GM23248 (cell line): ENCODE measurements around the gene DNAJB8. TPM values are rescaled to one million over a fixed set of nuclear protein-coding genes. Genes with fewer than 3 reads are reported as not detected.

Experiments
- DNase-seq: peaks from one replicate; pipeline ENCODE4 v3.0.0-alpha.2; 2015
- H2AFZ ChIP-seq: fragments of 200-600 bp; sonication (generic); 2 replicates; pipeline ENCODE4 v1.6.1; 2016; ENCODE audit warnings: antibody characterized with exemption
- H3F3A ChIP-seq: fragments of 200-600 bp; sonication (generic); 2 replicates; pipeline ENCODE4 v1.6.1; 2016; ENCODE audit warnings: mild to moderate bottlenecking, antibody characterized with exemption, mixed run types; ENCODE audit not compliant: insufficient read depth
- H3K27ac ChIP-seq: fragments of 200-600 bp; sonication (generic); 2 replicates; pipeline ENCODE4 v1.5.1; 2016; ENCODE audit warnings: mild to moderate bottlenecking
- H3K27me3 ChIP-seq: fragments of 200-600 bp; sonication (generic); replicated peaks from 2 replicates; pipeline ENCODE4 v1.6.1; 2016; ENCODE audit warnings: mild to moderate bottlenecking; ENCODE audit not compliant: insufficient read depth
- H3K36me3 ChIP-seq: fragments of 200-600 bp; sonication (generic); 2 replicates; pipeline ENCODE4 v1.6.1; 2016; ENCODE audit warnings: low read depth, mild to moderate bottlenecking
- H3K4me1 ChIP-seq: fragments of 200-600 bp; sonication (generic); 2 replicates; pipeline ENCODE4 v1.6.1; 2016; ENCODE audit warnings: mild to moderate bottlenecking; ENCODE audit not compliant: insufficient read depth
- H3K4me2 ChIP-seq: fragments of 200-600 bp; sonication (generic); one replicate; pipeline ENCODE4 v1.6.1; 2016; ENCODE audit warnings: mild to moderate bottlenecking; ENCODE audit not compliant: unreplicated experiment
- H3K4me3 ChIP-seq: fragments of 200-600 bp; sonication (generic); 2 replicates; pipeline ENCODE4 v1.5.1; 2016; ENCODE audit warnings: mild to moderate bottlenecking
- H3K79me2 ChIP-seq: fragments of 200-600 bp; sonication (generic); 2 replicates; pipeline ENCODE4 v1.6.1; 2016; ENCODE audit warnings: mild to moderate bottlenecking; ENCODE audit not compliant: insufficient read depth
- H3K9ac ChIP-seq: fragments of 200-600 bp; sonication (generic); 2 replicates; pipeline ENCODE4 v1.6.1; 2016; ENCODE audit warnings: mild to moderate bottlenecking
- H3K9me2 ChIP-seq: fragments of 200-600 bp; sonication (generic); 2 replicates; pipeline ENCODE4 v1.6.1; 2016; ENCODE audit warnings: mixed run types, mild to moderate bottlenecking, moderate library complexity; ENCODE audit not compliant: insufficient read depth
- H3K9me3 ChIP-seq: fragments of 200-600 bp; sonication (generic); one replicate; pipeline ENCODE4 v1.6.1; 2017; ENCODE audit warnings: low read depth
- H4K20me1 ChIP-seq: fragments of 200-600 bp; sonication (generic); 2 replicates; pipeline ENCODE4 v1.6.0; 2016; ENCODE audit not compliant: insufficient read depth
- EZH2 ChIP-seq: fragments of 200-600 bp; sonication (generic); IDR thresholded peaks from 2 replicates; pipeline ENCODE4 v1.6.1; 2018; ENCODE audit warnings: antibody characterized with exemption, mild to moderate bottlenecking; ENCODE audit not compliant: insufficient read depth, poor library complexity, severe bottlenecking
- EZH2phosphoT487 ChIP-seq: fragments of 200-600 bp; sonication (generic); IDR thresholded peaks from 2 replicates; pipeline ENCODE4 v1.6.1; 2018; ENCODE audit warnings: antibody characterized with exemption, moderate library complexity, mild to moderate bottlenecking, low read depth; ENCODE audit not compliant: insufficient read depth
- WGBS, 2 experiments: methylation state at CpG; one replicate each; pipeline ENCODE4 v1.1.6; 2015 to 2017; ENCODE audit warnings: low lambda C conversion rate in 2 of 2, low coverage in 1 of 2; ENCODE audit errors: missing lambda C conversion rate in 2 of 2; 5-methylcytosine and 5-hydroxymethylcytosine counted together
- in situ Hi-C: fragments of 300-500 bp; cut with MboI; formaldehyde crosslinking; loops from 2 replicates; pipeline ENCODE4 v1.15.0; 2020
- polyA plus RNA-seq: library from polyadenylated mRNA; unstranded; fragments of >200 nt; fragmentation: Nextera tagmentation; extraction: Ambion mirVana; gene quantifications from 2 replicates; pipeline ENCODE4 v1.2.1, GENCODE V29; 2016
- total RNA-seq: library from RNA; depleted of rRNA; stranded (reverse); fragments of >200 nt; shearing (Covaris generic); gene quantifications from 2 replicates; pipeline ENCODE4 v1.2.3, GENCODE V29; 2014

The DNAJB8 gene
- total and polyA plus RNA-seq, 2 experiments from 2014 or later: not detected

GRCh38 chr3:128492671-128493569, 26.2 kb upstream of the DNAJB8 start, which contains the start of gene GATA2:
Gene GATA2, minus strand, starts transcription at chr3:128493201. Its CDS starts 6,170 bp downstream, at chr3:128487031.
- H3K4me1 ChIP-seq: no peaks in the 10 kb centered on the region
- no peaks in the 10 kb centered on the region for H3K27me3 ChIP-seq
- no peaks in the 10 kb centered on the region for H3F3A ChIP-seq
- H3K27ac ChIP-seq: no peak within 1 kb of the TSS
- H4K20me1 ChIP-seq: no peaks in the 10 kb centered on the region
- H3K4me3 ChIP-seq: peak within 1 kb of the TSS; percentile 90
- DNase-seq: peak; percentile 59
- TF ChIP-seq EZH2phosphoT487 (no peak), EZH2 (no peak)
- H3K9me3 ChIP-seq: no peaks in the 10 kb centered on the region
- H3K36me3 ChIP-seq: no peaks in the 10 kb centered on the region
- H3K9me2 ChIP-seq: no peaks in the 10 kb centered on the region
- in situ Hi-C loops: no loop called here
- H3K4me2 ChIP-seq: peak within 1 kb of the TSS; percentile 62
- 27 to 28% methylated on average over 39 to 77 of the region's 78 CpGs for WGBS, 2 experiments
- no peak within 1 kb of the TSS for H2AFZ ChIP-seq
- peaks cover 77% of the 10 kb centered on the region for H3K79me2 ChIP-seq
- H3K9ac ChIP-seq: peak within 1 kb of the TSS; percentile 94

- peak overlapping the region; percentile 90 for H3K4me3 ChIP-seq
- H2AFZ ChIP-seq: no peak overlapping the region
- no peak for DNase-seq
- H3K9ac ChIP-seq: peak overlapping the region; percentile 94
- peak overlapping the region; percentile 62 for H3K4me2 ChIP-seq
- H3K27me3 ChIP-seq: no peaks in the 10 kb centered on the region
- H3F3A ChIP-seq: no peaks in the 10 kb centered on the region
- H3K36me3 ChIP-seq: no peaks in the 10 kb centered on the region
- TF ChIP-seq EZH2phosphoT487 (no peak), EZH2 (no peak)
- no peaks in the 10 kb centered on the region for H3K9me3 ChIP-seq
- WGBS, 2 experiments: 36 to 43% methylated on average over 64 to 70 of the region's 70 CpGs
- no peak overlapping the region for H3K27ac ChIP-seq
- in situ Hi-C loops: no loop called here
- H3K79me2 ChIP-seq: peaks cover 85% of the 10 kb centered on the region
- no peaks in the 10 kb centered on the region for H4K20me1 ChIP-seq
- H3K4me1 ChIP-seq: no peaks in the 10 kb centered on the region
- no peaks in the 10 kb centered on the region for H3K9me2 ChIP-seq
Observed at GRCh38 chr3:128491941-128492670, 25.4 kb upstream of the DNAJB8 start.

GRCh38 chr3:128491691-128491940, 24.9 kb upstream of the DNAJB8 start:
- no peak overlapping the region for H3K27ac ChIP-seq
- H4K20me1 ChIP-seq: no peaks in the 10 kb centered on the region
- no peaks in the 10 kb centered on the region for H3K27me3 ChIP-seq
- H3K4me2 ChIP-seq: peak overlapping the region; percentile 39
- peak overlapping the region; percentile 90 for H3K4me3 ChIP-seq
- TF ChIP-seq EZH2 (no peak), EZH2phosphoT487 (no peak)
- peaks cover 90% of the 10 kb centered on the region for H3K79me2 ChIP-seq
- no peaks in the 10 kb centered on the region for H3F3A ChIP-seq
- in situ Hi-C loops: no loop called here
- no peaks in the 10 kb centered on the region for H3K9me2 ChIP-seq
- DNase-seq: peak; percentile 34
- no peaks in the 10 kb centered on the region for H3K9me3 ChIP-seq
- WGBS, 2 experiments: 47 to 57% methylated on average over 19 of the region's 19 CpGs
- H3K9ac ChIP-seq: peak overlapping the region; percentile 94
- no peak overlapping the region for H2AFZ ChIP-seq
- no peaks in the 10 kb centered on the region for H3K4me1 ChIP-seq
- no peaks in the 10 kb centered on the region for H3K36me3 ChIP-seq

GRCh38 chr3:128490915-128491690, 24.4 kb upstream of the DNAJB8 start:
- peak overlapping the region; percentile 94 for H3K9ac ChIP-seq
- peak overlapping the region; percentile 90 for H3K4me3 ChIP-seq
- 51 to 56% methylated on average over 17 to 23 of the region's 23 CpGs for WGBS, 2 experiments
- peak; percentile 35 for DNase-seq
- H3K4me2 ChIP-seq: peak overlapping the region; percentile 85
- in situ Hi-C loops: no loop called here
- H3K4me1 ChIP-seq: no peaks in the 10 kb centered on the region
- no peak overlapping the region for H2AFZ ChIP-seq
- H3K9me2 ChIP-seq: no peaks in the 10 kb centered on the region
- H3K27me3 ChIP-seq: no peaks in the 10 kb centered on the region
- no peaks in the 10 kb centered on the region for H3F3A ChIP-seq
- H3K79me2 ChIP-seq: peaks cover 95% of the 10 kb centered on the region
- H4K20me1 ChIP-seq: no peaks in the 10 kb centered on the region
- no peaks in the 10 kb centered on the region for H3K9me3 ChIP-seq
- no peak for TF ChIP-seq EZH2phosphoT487
- peak; percentile 35 for TF ChIP-seq EZH2
- H3K27ac ChIP-seq: peak overlapping the region; percentile 88
- no peaks in the 10 kb centered on the region for H3K36me3 ChIP-seq
